OCI-M2 (cell line): ENCODE results near the gene NCOA7.

ENCODE experiments used
- DNase-seq: peaks from one replicate; lab custom pipeline; 2025; ENCODE audit not compliant: unreplicated experiment; lab: John Stamatoyannopoulos, UW

NCOA7 gene, protein sequence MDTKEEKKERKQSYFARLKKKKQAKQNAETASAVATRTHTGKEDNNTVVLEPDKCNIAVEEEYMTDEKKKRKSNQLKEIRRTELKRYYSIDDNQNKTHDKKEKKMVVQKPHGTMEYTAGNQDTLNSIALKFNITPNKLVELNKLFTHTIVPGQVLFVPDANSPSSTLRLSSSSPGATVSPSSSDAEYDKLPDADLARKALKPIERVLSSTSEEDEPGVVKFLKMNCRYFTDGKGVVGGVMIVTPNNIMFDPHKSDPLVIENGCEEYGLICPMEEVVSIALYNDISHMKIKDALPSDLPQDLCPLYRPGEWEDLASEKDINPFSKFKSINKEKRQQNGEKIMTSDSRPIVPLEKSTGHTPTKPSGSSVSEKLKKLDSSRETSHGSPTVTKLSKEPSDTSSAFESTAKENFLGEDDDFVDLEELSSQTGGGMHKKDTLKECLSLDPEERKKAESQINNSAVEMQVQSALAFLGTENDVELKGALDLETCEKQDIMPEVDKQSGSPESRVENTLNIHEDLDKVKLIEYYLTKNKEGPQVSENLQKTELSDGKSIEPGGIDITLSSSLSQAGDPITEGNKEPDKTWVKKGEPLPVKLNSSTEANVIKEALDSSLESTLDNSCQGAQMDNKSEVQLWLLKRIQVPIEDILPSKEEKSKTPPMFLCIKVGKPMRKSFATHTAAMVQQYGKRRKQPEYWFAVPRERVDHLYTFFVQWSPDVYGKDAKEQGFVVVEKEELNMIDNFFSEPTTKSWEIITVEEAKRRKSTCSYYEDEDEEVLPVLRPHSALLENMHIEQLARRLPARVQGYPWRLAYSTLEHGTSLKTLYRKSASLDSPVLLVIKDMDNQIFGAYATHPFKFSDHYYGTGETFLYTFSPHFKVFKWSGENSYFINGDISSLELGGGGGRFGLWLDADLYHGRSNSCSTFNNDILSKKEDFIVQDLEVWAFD

DNA sequence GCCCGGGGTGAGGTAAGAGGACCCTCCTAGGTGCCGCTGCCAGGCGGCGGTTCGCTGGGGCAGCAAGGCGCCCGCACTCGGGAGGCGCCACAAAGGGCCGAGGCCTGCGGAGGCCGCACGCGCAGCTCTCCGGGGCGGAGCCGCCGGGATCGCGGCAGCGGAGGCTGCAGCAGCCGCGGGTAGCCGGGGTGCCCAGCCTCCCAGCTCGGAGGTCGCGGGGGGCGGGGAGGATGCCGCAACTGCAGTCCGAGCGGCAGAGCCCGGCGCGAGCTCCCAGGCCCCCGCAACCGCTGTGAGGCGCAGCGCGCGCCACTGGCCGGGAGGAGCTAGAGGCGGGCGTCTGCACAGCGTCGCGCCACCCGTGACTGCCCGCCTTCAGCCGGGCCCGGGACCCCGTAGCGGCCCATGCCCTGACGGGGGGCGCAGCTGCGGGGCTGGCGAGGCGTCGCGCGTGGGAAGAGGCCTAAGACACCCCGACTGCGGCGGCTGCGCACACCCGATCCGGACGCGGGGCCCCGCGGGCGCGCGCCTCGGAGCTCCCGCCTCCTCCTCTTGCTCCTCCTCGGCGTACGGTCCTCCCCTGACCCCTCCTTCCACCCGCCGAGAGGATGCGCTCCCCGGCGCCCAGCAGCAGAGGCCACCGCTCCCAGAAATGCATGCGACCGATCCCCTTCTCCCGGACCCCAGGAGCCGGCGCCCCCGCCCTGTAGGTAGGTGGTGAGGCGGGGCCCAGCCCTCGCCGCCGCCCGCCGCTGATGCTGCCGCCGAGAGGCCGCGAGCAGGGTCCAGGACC is at the start of gene NCOA7:
Gene NCOA7 (plus strand): TSS at position 603 of the 793 bp plus-strand sequence. CDS start 24,395 bp downstream, outside the sequence.
- no peak for DNase-seq

DNA sequence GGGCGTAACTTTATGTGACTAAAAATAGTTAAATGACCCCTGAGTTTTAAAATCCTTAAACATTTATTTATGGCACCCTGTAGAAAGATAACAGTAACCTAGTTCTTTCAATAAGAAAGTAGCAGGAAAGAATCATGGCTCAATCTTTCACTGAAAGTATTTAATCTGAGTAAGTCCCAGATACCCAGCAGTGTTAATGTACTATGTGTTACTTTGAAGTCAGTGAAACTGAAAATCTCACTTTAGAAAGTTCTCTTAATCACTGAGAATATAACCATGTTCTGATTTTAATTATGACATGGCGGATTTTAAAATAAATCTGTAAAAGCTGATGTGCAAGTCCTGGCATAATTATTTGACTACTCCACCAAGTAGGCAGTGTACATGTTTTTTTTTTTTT is 49.4 kb upstream of the NCOA7 start:
- DNase-seq: no peak

DNA sequence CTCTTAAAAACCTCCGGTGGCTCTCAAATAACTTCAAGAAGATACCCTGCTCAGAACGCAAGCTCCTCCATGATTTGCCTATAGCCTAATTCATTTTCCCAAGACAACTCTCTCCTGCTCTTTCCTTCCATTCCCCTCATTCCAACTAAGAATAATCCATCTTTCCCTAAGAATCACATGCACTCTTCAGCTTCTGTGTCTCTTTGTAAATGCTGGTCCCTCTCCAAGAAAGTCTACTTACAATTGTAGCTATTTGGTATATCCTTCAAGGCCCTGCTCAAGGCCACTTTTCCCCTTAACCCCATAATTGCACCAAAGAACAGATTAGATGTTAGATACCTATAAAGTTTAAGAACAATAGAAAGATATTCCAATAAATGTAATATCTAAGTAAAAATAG is 48.7 kb upstream of the NCOA7 start:
- DNase-seq: no peak

DNA sequence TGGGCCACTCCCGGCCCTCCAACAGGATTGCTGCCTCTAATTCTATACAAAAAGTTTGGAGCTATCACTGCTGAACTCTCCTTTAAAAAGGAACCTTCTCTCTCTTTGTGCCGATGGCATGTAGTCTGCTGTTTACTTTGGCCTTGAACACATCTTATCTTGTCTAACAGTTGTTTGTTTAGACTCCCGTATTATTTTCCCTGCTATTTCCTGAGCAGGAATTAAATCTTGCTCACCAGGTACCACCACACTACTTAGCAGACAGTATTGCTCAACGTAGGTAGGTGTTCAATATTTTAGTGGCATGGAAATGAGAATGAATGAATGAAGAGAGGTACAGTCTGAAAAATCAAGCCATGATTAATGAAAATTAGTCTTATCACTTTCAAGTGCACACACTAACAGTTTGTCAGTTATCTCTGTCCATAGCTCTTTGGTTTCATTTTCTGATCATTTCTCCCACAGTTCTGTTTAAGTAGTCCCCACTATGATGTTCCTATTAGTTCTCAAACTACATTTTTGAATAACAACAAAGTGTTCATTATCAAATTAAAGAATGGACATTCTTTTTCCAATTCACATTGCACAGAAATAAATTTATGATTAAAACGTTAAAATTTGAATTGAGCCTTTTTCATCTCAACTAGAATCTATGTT is 48.2 kb upstream of the NCOA7 start:
- no peak for DNase-seq

DNA sequence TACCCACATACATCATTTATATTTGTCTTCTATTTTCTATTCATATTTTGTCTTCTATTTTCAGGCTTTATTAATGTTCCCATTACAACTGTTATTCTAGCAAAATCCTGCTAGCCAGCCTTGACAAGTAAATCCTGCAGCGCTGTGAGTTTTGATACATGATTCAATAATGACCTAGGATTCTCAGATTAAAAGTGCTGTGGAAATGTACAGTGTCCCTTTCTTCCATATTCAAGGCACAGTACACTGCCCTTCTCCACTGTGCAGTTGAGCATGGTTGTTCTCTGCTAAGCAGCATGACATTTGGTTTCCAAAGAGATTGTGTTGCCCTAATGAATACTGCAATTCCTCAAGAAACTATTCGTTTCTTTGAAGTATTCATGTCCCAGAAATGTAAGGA is 47.2 kb upstream of the NCOA7 start:
- DNase-seq: no peak

DNA sequence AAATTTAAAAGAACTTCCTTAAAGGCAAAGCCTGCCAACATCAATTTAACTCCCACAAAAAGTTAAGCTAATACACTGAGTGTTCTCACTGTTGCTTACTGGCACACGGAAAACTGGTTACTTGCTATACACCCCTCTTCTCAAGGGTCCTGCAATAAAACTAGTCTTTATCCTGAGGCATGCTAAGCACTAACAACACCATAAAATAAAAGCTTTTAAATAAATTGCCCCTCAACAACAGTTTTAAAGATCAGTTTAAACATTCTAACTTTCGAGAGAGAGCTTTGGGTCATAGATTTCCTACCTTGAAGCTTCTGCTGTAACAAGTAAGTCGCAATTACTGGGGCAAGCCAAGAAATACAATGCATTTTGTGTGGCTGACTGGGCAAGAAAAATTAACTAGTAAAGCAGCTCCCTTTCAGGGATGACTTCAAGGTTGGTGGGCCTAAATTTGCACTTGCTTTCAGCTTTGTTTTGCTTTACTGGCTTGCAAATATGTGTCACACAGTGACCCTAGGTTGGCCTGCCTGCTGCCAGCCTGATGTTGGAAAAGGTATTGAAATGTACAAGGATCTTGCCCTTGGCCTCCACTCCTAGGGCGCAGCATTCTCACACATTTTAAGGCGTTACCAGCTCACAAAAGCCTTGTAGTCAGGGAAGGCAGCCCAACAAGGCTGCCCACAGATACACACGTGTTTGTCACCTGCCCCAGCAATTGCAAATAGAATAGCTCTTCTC is 45.3 kb upstream of the NCOA7 start:
- no peak for DNase-seq

DNA sequence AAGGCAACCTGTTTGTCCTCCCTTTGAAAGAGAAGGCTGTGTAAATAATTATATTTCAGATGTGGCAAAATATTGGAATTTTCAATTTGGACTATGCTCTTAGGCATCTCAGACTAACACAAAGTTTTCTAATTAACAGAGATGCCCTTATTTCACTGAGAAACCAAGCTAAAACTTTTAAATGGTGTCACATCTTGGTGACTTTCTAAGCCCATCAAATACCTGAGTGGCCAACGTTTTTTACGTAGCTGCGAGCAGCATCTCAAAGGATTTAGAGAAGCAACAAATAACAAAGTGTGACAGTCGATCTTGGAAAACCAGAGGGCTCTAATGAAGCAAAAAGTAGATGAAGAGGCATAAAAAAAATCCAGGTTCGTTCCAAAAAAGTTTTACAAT is 44.7 kb upstream of the NCOA7 start:
- DNase-seq: no peak

DNA sequence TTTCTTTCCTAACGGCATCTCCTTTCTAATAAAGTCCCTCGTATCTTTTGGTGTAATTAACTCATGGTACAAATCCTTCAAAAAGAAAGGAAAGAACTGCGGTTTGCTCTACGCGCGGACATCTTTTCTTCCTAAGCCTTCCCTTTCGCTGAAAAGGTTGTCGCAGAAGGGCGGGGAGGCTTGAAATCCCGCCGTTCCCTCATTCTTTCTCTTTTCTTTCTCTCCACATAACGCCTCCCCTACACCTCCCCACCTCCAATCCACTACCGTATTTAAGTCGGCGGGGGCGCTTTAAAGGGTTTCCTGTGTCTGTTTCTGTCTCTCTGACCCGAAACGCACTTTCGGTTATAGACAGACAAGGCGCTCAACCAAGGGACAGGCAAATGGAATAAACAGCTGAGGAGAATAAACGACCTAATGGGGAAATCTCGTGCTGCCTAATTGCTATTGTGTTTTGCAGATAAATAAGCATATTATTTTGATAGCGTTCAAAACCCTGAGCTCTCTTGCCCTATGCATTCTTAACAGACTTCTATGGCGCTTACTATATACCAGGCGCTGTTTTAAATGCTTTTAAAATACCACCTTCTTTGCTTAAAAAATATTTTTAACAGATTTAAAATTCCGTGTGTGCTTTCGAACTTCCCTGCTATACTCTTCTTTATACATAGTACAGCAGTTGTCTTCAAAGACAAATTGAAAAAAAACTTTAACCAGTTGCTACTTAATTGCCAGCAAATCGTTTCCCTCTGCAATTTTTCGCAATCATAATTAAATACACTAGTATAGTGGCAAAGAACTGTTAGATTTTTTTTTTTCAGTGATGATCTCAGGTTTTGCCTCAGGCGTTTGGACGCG is 43.8 kb upstream of the NCOA7 start:
- DNase-seq: peak; percentile 92

DNA sequence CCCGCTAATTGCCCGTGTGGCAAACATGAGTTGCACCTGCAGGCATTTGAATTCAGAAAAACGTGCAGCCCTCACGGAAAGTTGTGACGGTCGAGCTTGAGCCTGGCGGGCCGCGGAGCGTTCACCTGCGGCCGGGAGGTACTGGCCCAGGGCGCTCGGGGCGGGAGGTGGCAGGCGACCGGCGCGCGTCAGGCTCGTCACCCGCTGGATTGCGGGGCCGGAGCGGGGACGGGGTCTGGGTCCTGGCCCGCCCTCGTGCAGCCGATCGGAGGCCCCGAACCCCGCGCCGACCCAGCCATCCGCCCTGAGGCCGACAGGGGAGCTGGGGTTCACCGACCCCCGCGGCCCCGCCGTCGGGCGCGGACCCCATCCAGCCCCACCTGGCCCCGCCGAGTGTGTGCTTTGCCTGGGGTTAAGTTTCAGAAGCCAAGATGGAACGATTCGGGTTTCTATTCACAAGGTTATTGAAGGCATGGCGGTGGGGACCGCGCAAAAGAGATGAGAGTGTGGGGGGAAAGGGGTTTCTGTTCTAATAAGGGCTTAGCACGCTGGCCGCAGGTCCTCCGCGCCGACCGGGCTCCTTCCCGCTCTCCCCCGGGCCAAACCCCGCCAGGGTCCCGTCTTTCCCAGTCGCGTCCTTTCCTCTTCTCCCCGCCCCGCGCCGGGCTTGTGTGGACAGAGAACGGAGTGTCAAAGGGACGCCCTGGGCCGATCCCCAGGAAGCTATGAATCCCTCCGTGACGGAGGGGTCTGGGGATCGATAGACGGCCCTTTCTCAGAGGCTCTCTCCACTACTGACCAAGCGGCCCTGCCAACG is 43.0 kb upstream of the NCOA7 start:
- no peak for DNase-seq

DNA sequence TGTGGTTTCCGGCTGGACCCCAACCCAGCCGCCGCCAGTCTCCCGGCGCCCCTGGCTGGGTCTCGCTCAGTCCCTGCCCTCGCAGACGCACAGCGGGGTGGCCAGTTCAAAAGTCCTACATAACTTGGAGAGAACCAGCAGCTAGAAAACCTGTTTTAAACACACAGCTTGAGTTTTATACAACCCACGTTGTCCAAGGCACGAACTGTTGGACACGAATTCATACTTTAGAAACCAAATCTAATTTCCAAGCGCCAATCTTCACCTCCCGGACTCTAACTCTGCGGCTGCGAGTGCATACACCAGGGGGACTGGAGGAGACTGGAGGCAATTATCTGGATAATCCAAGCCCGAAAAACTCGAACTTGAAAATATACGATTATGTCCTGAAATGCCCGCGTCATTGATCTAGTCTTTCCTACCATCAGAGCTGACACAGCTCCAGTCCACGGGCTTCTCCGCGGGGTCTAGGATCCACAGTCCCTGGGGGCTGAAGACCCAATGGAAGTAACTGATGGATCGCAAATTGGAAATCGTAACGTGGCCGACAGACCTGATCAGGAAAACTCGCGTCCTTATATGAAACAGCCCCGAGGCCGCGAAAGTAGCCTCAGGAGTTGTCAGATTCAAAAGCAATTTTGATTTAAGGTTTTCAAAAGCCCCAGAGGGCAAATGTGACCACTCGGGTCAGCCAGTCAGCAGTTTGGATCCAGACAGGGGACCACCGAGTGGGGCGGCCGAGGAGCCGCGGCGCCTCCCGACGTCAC is 42.2 kb upstream of the NCOA7 start:
- peak; percentile 39 for DNase-seq

DNA sequence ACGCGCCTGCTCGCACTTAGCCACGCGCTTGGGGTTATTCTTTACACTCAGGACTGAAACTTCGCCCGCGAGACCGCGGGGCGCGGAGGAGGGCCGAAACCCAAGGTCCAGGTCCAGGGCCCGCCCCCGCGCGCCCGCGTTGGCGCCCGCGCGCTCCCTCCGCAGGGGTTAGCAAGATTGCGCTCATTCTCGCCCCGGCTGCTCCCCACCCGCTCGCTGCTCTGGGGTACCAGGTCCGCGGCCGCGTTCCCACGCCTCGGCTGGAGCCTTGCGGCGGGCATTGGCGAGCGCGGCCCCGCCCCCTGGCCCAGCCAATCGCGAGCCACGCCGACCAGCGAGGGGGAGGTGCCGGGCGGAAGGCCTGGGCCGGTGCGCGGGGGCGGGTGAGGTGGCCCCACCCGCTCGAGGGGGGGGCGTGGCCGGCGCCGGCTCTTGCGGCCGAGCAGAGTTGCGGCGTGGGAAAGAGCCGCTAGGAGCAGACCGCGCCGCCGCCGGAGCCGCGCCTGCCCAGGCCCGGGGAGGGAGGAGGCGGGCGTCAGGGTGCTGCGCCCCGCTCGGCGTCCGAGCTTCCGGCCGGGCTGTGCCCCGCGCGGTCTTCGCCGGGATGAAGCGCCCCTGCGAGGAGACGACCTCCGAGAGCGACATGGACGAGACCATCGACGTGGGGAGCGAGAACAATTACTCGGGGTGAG is 41.4 kb upstream of the NCOA7 start, which contains the start of gene HEY2:
Gene HEY2 (plus strand): TSS at position 460 of the 692 bp plus-strand sequence. CDS start 145 bp downstream, at position 605.
- peak; percentile 58 for DNase-seq

DNA sequence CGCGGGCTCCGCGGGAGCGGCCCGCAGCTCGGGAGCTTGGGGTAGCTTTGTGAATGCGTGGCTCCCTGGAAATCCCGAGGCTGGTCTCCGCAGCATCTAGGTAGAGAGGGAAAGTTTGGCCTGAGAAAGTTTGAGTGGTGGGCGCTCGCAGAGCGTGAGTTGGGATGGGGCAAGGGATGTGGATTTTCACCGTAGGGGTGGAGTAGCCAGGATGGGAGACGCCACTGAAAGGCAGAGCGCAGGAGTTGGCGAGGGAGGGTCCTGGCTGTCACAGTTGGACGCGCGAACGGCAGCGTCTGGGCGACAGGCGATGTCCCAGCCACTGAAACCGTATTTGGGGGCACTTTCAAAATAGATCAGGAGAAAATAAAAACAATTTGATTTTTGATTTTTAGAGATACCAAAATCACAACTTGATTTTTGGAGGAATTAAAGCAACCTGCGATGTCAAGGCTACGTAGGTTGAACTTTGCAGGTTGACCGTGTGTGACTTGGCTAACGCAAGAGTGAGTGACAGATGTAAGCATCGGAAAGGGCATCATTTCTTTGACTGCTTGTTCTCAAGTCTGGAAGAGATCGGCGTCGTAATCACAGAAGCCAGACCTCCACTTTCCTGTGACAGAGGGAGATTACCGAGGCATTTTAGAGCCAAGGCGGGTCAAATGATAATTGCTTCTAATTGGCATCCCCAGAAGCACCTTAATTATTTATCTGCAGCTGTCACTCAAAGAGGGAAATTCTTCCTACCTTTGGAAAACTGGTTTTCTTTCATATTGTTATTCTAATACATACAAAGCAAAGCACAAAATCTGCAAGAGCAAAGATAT is 40.7 kb upstream of the NCOA7 start:
- DNase-seq: no peak

DNA sequence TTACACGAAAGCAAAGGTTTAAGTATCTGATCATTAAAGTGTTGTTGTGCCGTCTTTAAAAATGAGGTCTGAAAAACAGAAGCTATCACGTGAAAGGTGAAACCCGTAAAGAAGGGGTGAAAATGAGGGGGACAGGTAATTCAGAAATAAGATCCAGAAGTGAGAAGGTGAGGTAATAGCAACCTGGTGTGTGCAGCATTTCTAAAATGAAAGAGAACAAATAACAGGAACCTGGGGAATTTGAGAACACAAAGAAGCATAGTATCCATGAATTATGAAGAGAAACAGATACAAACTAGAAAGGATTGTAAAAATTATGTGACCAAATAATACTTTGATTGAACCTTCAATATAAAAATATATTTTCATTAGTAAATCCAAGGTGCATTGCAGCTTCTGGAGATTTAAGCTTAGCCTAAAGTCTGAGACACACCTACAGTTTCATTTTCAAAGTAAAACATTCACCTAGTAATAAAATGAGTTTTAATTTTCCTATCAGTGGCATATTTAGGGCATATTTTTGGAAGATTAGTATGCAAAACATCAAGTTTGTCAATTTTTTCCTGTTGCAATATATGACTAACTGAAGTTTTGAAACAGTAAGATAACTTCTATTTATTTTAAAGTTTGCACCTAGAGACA is 39.9 kb upstream of the NCOA7 start:
- DNase-seq: no peak

DNA sequence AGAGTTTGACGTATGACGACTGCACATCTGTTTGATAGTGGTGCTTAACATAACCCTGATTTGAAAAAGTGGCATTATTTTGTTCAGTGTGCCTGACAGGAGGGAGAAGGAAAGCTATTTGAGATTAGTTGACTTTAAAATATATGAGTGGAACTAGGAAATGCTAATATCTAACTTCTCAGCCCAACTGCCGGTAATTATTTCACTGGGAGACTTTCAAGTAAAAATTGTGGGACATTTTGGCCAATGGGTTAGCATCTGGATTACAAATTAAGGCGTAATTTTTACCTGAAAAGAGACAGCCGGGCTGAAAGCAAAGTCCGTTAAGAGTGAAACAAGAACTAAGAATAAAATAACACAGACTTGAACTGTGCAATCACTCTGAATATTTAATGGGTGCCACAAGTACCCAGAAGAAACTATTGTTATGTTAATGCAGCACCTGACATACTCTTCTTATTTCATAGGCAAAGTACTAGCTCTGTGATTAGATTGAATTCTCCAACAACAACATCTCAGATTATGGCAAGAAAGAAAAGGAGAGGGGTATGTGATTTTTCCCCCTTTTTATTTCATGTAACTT is 39.3 kb upstream of the NCOA7 start:
- no peak for DNase-seq

DNA sequence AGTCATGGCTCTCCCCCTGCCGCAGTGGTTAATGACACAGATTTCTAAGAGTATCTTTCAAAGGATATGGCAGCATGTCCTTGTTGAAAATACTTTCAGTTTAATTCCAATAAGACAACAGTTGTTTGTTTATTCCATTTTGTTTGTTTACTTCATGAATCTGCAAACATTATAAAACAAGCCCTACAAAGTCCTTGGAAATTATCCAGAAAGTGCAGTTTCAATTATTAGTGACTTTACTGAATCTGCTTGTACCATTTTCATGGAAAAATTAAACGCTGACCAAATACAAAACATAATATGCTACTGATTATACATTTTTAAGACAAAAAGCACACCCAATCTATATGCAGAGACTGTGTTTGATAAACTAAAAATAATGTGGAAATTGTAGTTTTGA is 38.0 kb upstream of the NCOA7 start:
- no peak for DNase-seq
